Large intestine (tissue), 3 donors: ENCODE data around the gene DHRS7B. TPM values are rescaled to one million over a fixed set of nuclear protein-coding genes. Genes with fewer than 3 reads are reported as not detected.
A peak's percentile ranks its signal among the peaks of the same experiment; 100 is the strongest.
"Not testable (repeated sequence)": the region's sequence is repeated elsewhere in the genome, so short reads cannot be mapped to it uniquely, and the experiment has no call there.

ENCODE experiments used
- DNase-seq, 2 donors: peaks; one replicate each; pipeline versions ENCODE4 v3.0.0 to v3.0.0-alpha.2; 2013
- H3K27ac ChIP-seq: one replicate; pipeline ENCODE4 v1.5.1; 2013; ENCODE audit warnings: low read length
- H3K27me3 ChIP-seq: 2 replicates; pipeline ENCODE4 v1.6.1; 2013; ENCODE audit warnings: low read length; ENCODE audit not compliant: control insufficient read depth, insufficient read depth
- H3K36me3 ChIP-seq: 2 replicates; pipeline ENCODE4 v1.6.1; 2013; ENCODE audit warnings: low read length; ENCODE audit not compliant: control insufficient read depth, insufficient read depth
- H3K4me1 ChIP-seq: one replicate; pipeline ENCODE4 v1.6.1; 2013; ENCODE audit warnings: low read length; ENCODE audit not compliant: control insufficient read depth, insufficient read depth
- H3K4me3 ChIP-seq: one replicate; pipeline ENCODE4 v1.5.1; 2013; ENCODE audit warnings: low read length
- H3K9me3 ChIP-seq: one replicate; pipeline ENCODE4 v1.6.1; 2013; ENCODE audit warnings: mild to moderate bottlenecking, low read depth, low read length, moderate library complexity; ENCODE audit not compliant: control insufficient read depth
- WGBS: methylation state at CpG from one replicate; pipeline ENCODE4 v1.1.5; 2013; ENCODE audit warnings: low lambda C conversion rate; ENCODE audit not compliant: insufficient coverage; 5-methylcytosine and 5-hydroxymethylcytosine counted together
- polyA plus RNA-seq: library from polyadenylated mRNA; unstranded; fragments of 120-200 nt; gene quantifications from one replicate; pipeline ENCODE4 v1.2.1, GENCODE V29; 2013

The DHRS7B gene
- polyA plus RNA-seq, 1 donor = 29.2 TPM

GRCh38 chr17:21214015-21214776 is 87.4 kb downstream of the DHRS7B start, which contains the start of gene TMEM11:
TSS of gene TMEM11 (minus strand) at chr17:21214161. CDS start at chr17:21214152, 9 bp downstream.
- peak; percentile 96 to 97 for DNase-seq
- H3K9me3 ChIP-seq = no peaks in the 10 kb centered on the region
- H3K36me3 ChIP-seq = peaks cover 21% of the 10 kb centered on the region
- H3K4me1 ChIP-seq = peaks cover 13% of the 10 kb centered on the region
- peak within 1 kb of the TSS; percentile 87 for H3K27ac ChIP-seq
- H3K27me3 ChIP-seq = no peaks in the 10 kb centered on the region
- WGBS = no CpG with 5 or more reads among the region's 76 CpGs
- peak within 1 kb of the TSS; percentile 98 for H3K4me3 ChIP-seq

GRCh38 chr17:21214777-21215541 is 88.2 kb downstream of the DHRS7B start:
- Histone ChIP-seq H3K27ac (peak overlapping the region; percentile 85), H3K9me3 (no peaks in the 10 kb centered on the region), H3K27me3 (no peaks in the 10 kb centered on the region), H3K4me1 (peaks cover 13% of the 10 kb centered on the region), H3K36me3 (peaks cover 13% of the 10 kb centered on the region), H3K4me3 (peak overlapping the region; percentile 98)
- WGBS = 20% methylated on average over 1 of the region's 23 CpGs
- DNase-seq = no peak

GRCh38 chr17:21215935-21216334 is 89.2 kb downstream of the DHRS7B start:
- WGBS = no CpG with 5 or more reads among the region's 6 CpGs
- Histone ChIP-seq H3K27ac (no peak overlapping the region), H3K4me3 (no peak overlapping the region), H3K27me3 (no peaks in the 10 kb centered on the region), H3K9me3 (no peaks in the 10 kb centered on the region), H3K4me1 (peaks cover 13% of the 10 kb centered on the region), H3K36me3 (peaks cover 4% of the 10 kb centered on the region)
- DNase-seq = no peak

GRCh38 chr17:21217346-21217745 is 90.6 kb downstream of the DHRS7B start:
- H3K36me3 ChIP-seq = peaks cover 3% of the 10 kb centered on the region
- WGBS = no CpG with 5 or more reads among the region's 1 CpG
- H3K27me3 ChIP-seq = no peaks in the 10 kb centered on the region
- H3K9me3 ChIP-seq = no peaks in the 10 kb centered on the region
- no peak for DNase-seq
- H3K27ac ChIP-seq = no peak overlapping the region
- peaks cover 7% of the 10 kb centered on the region for H3K4me1 ChIP-seq
- H3K4me3 ChIP-seq = no peak overlapping the region

GRCh38 chr17:21218101-21218500 is 91.3 kb downstream of the DHRS7B start:
- no CpG with 5 or more reads among the region's 3 CpGs for WGBS
- Histone ChIP-seq H3K4me1 (peaks cover under 1% of the 10 kb centered on the region), H3K36me3 (peaks cover 4% of the 10 kb centered on the region), H3K9me3 (no peaks in the 10 kb centered on the region), H3K27ac (no peak overlapping the region), H3K27me3 (no peaks in the 10 kb centered on the region), H3K4me3 (no peak overlapping the region)
- DNase-seq = no peak

- no peaks in the 10 kb centered on the region for H3K27me3 ChIP-seq
- DNase-seq = no peak
- no peak overlapping the region for H3K4me3 ChIP-seq
- H3K4me1 ChIP-seq = no peaks in the 10 kb centered on the region
- WGBS = no CpG with 5 or more reads among the region's 3 CpGs
- no peaks in the 10 kb centered on the region for H3K9me3 ChIP-seq
- no peak overlapping the region for H3K27ac ChIP-seq
- peaks cover 4% of the 10 kb centered on the region for H3K36me3 ChIP-seq
Observed at GRCh38 chr17:21218831-21219380, 92.1 kb downstream of the DHRS7B start.

- H3K27me3 ChIP-seq = no peaks in the 10 kb centered on the region
- H3K4me3 ChIP-seq = no peak overlapping the region
- no peaks in the 10 kb centered on the region for H3K9me3 ChIP-seq
- H3K36me3 ChIP-seq = peaks cover 4% of the 10 kb centered on the region
- H3K4me1 ChIP-seq = no peaks in the 10 kb centered on the region
- H3K27ac ChIP-seq = no peak overlapping the region
- 100% methylated on average over 1 of the region's 6 CpGs for WGBS
- no peak for DNase-seq
Observed at GRCh38 chr17:21223086-21223485, 96.3 kb downstream of the DHRS7B start.

GRCh38 chr17:21227277-21227676 is 100.5 kb downstream of the DHRS7B start:
- not testable (repeated sequence) for H3K27me3 ChIP-seq, H3K27ac ChIP-seq, H3K4me1 ChIP-seq, H3K9me3 ChIP-seq, H3K4me3 ChIP-seq, H3K36me3 ChIP-seq, DNase-seq
- 80% methylated on average over 1 of the region's 11 CpGs for WGBS

- Histone ChIP-seq H3K4me3 (no peak overlapping the region), H3K27ac (no peak overlapping the region), H3K27me3 (no peaks in the 10 kb centered on the region), H3K36me3 (no peaks in the 10 kb centered on the region), H3K4me1 (no peaks in the 10 kb centered on the region), H3K9me3 (no peaks in the 10 kb centered on the region)
- no CpG with 5 or more reads among the region's 4 CpGs for whole genome bisulfite sequencing
- no peak for DNase-seq
Observed at GRCh38 chr17:21228111-21228510, 101.3 kb downstream of the DHRS7B start.

GRCh38 chr17:21228845-21229244 is 102.1 kb downstream of the DHRS7B start:
- DNase-seq = no peak
- 100% methylated on average over 1 of the region's 2 CpGs for WGBS
- H3K27me3 ChIP-seq = no peaks in the 10 kb centered on the region

More at GRCh38 chr17:21228845-21229244, 102.1 kb downstream of the DHRS7B start:
- no peak overlapping the region for H3K27ac ChIP-seq
- H3K9me3 ChIP-seq = no peaks in the 10 kb centered on the region
- H3K4me1 ChIP-seq = no peaks in the 10 kb centered on the region
- no peaks in the 10 kb centered on the region for H3K36me3 ChIP-seq
- no peak overlapping the region for H3K4me3 ChIP-seq
